ENCODE data around the gene NDUFA6.

The NDUFA6 gene

GRCh38 chr22:42079319-42080251 is 11.0 kb downstream of the NDUFA6 start, which contains the start of gene SMDT1:
SMDT1 (plus strand) TSS chr22:42079700; CDS start chr22:42079769, 69 bp downstream.
- peak within 1 kb of the TSS; percentile 98 for H3K27ac ChIP-seq (ENCODE audit: insufficient read depth, low read length, poor library complexity, severe bottlenecking)
- peak within 1 kb of the TSS; percentile 91 for H3K4me3 ChIP-seq (ENCODE audit: insufficient read depth, low read depth, low read length, poor library complexity, severe bottlenecking)
- H3K36me3 ChIP-seq (ENCODE audit: control insufficient read depth, insufficient read depth, low read length), result peaks cover 9% of the 10 kb centered on the region
- H3K4me1 ChIP-seq (ENCODE audit: control insufficient read depth, insufficient read depth, low read length, poor library complexity, severe bottlenecking), result peaks cover 18% of the 10 kb centered on the region
- no peaks in the 10 kb centered on the region for H3K9me3 ChIP-seq (ENCODE audit: control insufficient read depth, low read length)
- DNase-seq, result peak; percentile 96 to 98 (median 96)
- H3K27me3 ChIP-seq (replicated peaks; ENCODE audit: control insufficient read depth, insufficient read depth, low read length, poor library complexity, severe bottlenecking), result no peaks in the 10 kb centered on the region

GRCh38 chr22:42078469-42079318 is 11.9 kb downstream of the NDUFA6 start:
- DNase-seq, result no peak
- peaks cover 4% of the 10 kb centered on the region for H3K36me3 ChIP-seq (ENCODE audit: control insufficient read depth, insufficient read depth, low read length)
- H3K4me3 ChIP-seq (ENCODE audit: insufficient read depth, low read depth, low read length, poor library complexity, severe bottlenecking), result peak overlapping the region; percentile 91
- peaks cover 27% of the 10 kb centered on the region for H3K4me1 ChIP-seq (ENCODE audit: control insufficient read depth, insufficient read depth, low read length, poor library complexity, severe bottlenecking)
- H3K27me3 ChIP-seq (replicated peaks; ENCODE audit: control insufficient read depth, insufficient read depth, low read length, poor library complexity, severe bottlenecking), result no peaks in the 10 kb centered on the region
- no peaks in the 10 kb centered on the region for H3K9me3 ChIP-seq (ENCODE audit: control insufficient read depth, low read length)
- H3K27ac ChIP-seq (ENCODE audit: insufficient read depth, low read length, poor library complexity, severe bottlenecking), result peak overlapping the region; percentile 98

GRCh38 chr22:42077486-42078125 is 13.0 kb downstream of the NDUFA6 start:
- Histone ChIP-seq H3K4me3 (ENCODE audit: insufficient read depth, low read depth, low read length, poor library complexity, severe bottlenecking) (no peak overlapping the region), H3K4me1 (ENCODE audit: control insufficient read depth, insufficient read depth, low read length, poor library complexity, severe bottlenecking) (peaks cover 28% of the 10 kb centered on the region), H3K27me3 (replicated peaks; ENCODE audit: control insufficient read depth, insufficient read depth, low read length, poor library complexity, severe bottlenecking) (no peaks in the 10 kb centered on the region), H3K27ac (ENCODE audit: insufficient read depth, low read length, poor library complexity, severe bottlenecking) (no peak overlapping the region), H3K36me3 (ENCODE audit: control insufficient read depth, insufficient read depth, low read length) (no peaks in the 10 kb centered on the region), H3K9me3 (ENCODE audit: control insufficient read depth, low read length) (no peaks in the 10 kb centered on the region)
- no peak for DNase-seq

GRCh38 chr22:42076764-42077485 is 13.6 kb downstream of the NDUFA6 start:
- Histone ChIP-seq H3K27me3 (replicated peaks; ENCODE audit: control insufficient read depth, insufficient read depth, low read length, poor library complexity, severe bottlenecking) (no peaks in the 10 kb centered on the region), H3K4me3 (ENCODE audit: insufficient read depth, low read depth, low read length, poor library complexity, severe bottlenecking) (no peak overlapping the region), H3K9me3 (ENCODE audit: control insufficient read depth, low read length) (no peaks in the 10 kb centered on the region), H3K27ac (ENCODE audit: insufficient read depth, low read length, poor library complexity, severe bottlenecking) (no peak overlapping the region), H3K4me1 (ENCODE audit: control insufficient read depth, insufficient read depth, low read length, poor library complexity, severe bottlenecking) (peaks cover 28% of the 10 kb centered on the region), H3K36me3 (ENCODE audit: control insufficient read depth, insufficient read depth, low read length) (no peaks in the 10 kb centered on the region)
- no peak for DNase-seq

- peaks cover 31% of the 10 kb centered on the region for H3K4me1 ChIP-seq (ENCODE audit: control insufficient read depth, insufficient read depth, low read length, poor library complexity, severe bottlenecking)
- no peaks in the 10 kb centered on the region for H3K27me3 ChIP-seq (replicated peaks; ENCODE audit: control insufficient read depth, insufficient read depth, low read length, poor library complexity, severe bottlenecking)
- H3K36me3 ChIP-seq (ENCODE audit: control insufficient read depth, insufficient read depth, low read length), result no peaks in the 10 kb centered on the region
- no peaks in the 10 kb centered on the region for H3K9me3 ChIP-seq (ENCODE audit: control insufficient read depth, low read length)
- H3K4me3 ChIP-seq (ENCODE audit: insufficient read depth, low read depth, low read length, poor library complexity, severe bottlenecking), result peak overlapping the region; percentile 59
- DNase-seq, result no peak
- no peak overlapping the region for H3K27ac ChIP-seq (ENCODE audit: insufficient read depth, low read length, poor library complexity, severe bottlenecking)
Observed at GRCh38 chr22:42074846-42075676, 15.5 kb downstream of the NDUFA6 start.

GRCh38 chr22:42074132-42074811 is 16.3 kb downstream of the NDUFA6 start, which contains the start of gene PHETA2:
PHETA2 (plus strand) TSS chr22:42074248; CDS start chr22:42077294, 3,046 bp downstream.
- H3K27ac ChIP-seq (ENCODE audit: insufficient read depth, low read length, poor library complexity, severe bottlenecking), result peak within 1 kb of the TSS; percentile 47
- peaks cover 36% of the 10 kb centered on the region for H3K4me1 ChIP-seq (ENCODE audit: control insufficient read depth, insufficient read depth, low read length, poor library complexity, severe bottlenecking)
- no peaks in the 10 kb centered on the region for H3K9me3 ChIP-seq (ENCODE audit: control insufficient read depth, low read length)
- H3K27me3 ChIP-seq (replicated peaks; ENCODE audit: control insufficient read depth, insufficient read depth, low read length, poor library complexity, severe bottlenecking), result no peaks in the 10 kb centered on the region
- peak in 1 of 3 donors; percentile 44 for DNase-seq
- H3K36me3 ChIP-seq (ENCODE audit: control insufficient read depth, insufficient read depth, low read length), result no peaks in the 10 kb centered on the region
- H3K4me3 ChIP-seq (ENCODE audit: insufficient read depth, low read depth, low read length, poor library complexity, severe bottlenecking), result peak within 1 kb of the TSS; percentile 59

GRCh38 chr22:42073621-42074041 is 16.9 kb downstream of the NDUFA6 start:
- DNase-seq, result no peak
- Histone ChIP-seq H3K27ac (ENCODE audit: insufficient read depth, low read length, poor library complexity, severe bottlenecking) (peak overlapping the region; percentile 47), H3K4me1 (ENCODE audit: control insufficient read depth, insufficient read depth, low read length, poor library complexity, severe bottlenecking) (peaks cover 30% of the 10 kb centered on the region), H3K27me3 (replicated peaks; ENCODE audit: control insufficient read depth, insufficient read depth, low read length, poor library complexity, severe bottlenecking) (no peaks in the 10 kb centered on the region), H3K9me3 (ENCODE audit: control insufficient read depth, low read length) (no peaks in the 10 kb centered on the region), H3K36me3 (ENCODE audit: control insufficient read depth, insufficient read depth, low read length) (no peaks in the 10 kb centered on the region), H3K4me3 (ENCODE audit: insufficient read depth, low read depth, low read length, poor library complexity, severe bottlenecking) (peak overlapping the region; percentile 59)

- Histone ChIP-seq H3K27ac (ENCODE audit: insufficient read depth, low read length, poor library complexity, severe bottlenecking) (no peak overlapping the region), H3K4me3 (ENCODE audit: insufficient read depth, low read depth, low read length, poor library complexity, severe bottlenecking) (no peak overlapping the region), H3K4me1 (ENCODE audit: control insufficient read depth, insufficient read depth, low read length, poor library complexity, severe bottlenecking) (peaks cover 28% of the 10 kb centered on the region), H3K27me3 (replicated peaks; ENCODE audit: control insufficient read depth, insufficient read depth, low read length, poor library complexity, severe bottlenecking) (no peaks in the 10 kb centered on the region), H3K9me3 (ENCODE audit: control insufficient read depth, low read length) (no peaks in the 10 kb centered on the region), H3K36me3 (ENCODE audit: control insufficient read depth, insufficient read depth, low read length) (no peaks in the 10 kb centered on the region)
- DNase-seq, result no peak
Observed at GRCh38 chr22:42072606-42073330, 17.8 kb downstream of the NDUFA6 start.

All from effector memory CD4-positive, alpha-beta T cell (primary cell).